Effector memory CD8-positive, alpha-beta T cell (primary cell): Measurements from ENCODE around the gene DRC7.
"Not testable (repeated sequence)": the region's sequence is repeated elsewhere in the genome, so short reads cannot be mapped to it uniquely, and the experiment has no call there.

Experiments used
- ATAC-seq: fragments of 150-1000 bp; cut with Tn5 transposase; replicated peaks from 2 replicates; pipeline ENCODE4 v1.10.0; 2021; ENCODE audit warnings: mild to moderate bottlenecking, moderate library complexity
- DNase-seq, 3 experiments: peaks; one replicate each; pipeline ENCODE4 v3.0.0; 2021
- H3K27ac Mint-ChIP-seq, 2 donors: one replicate each; pipeline ENCODE4 v1.8.0; 2022; ENCODE audit warnings: mild to moderate bottlenecking in 2 of 2, mixed read lengths in 2 of 2, moderate library complexity in 2 of 2
- H3K27me3 Mint-ChIP-seq, 2 donors: one replicate each; pipeline ENCODE4 v1.8.0; 2022; ENCODE audit warnings: mixed read lengths in 2 of 2
- H3K36me3 Mint-ChIP-seq: one replicate; pipeline ENCODE4 v1.8.0; 2022; ENCODE audit warnings: mild to moderate bottlenecking, moderate library complexity, mixed read lengths; ENCODE audit not compliant: insufficient read depth
- H3K4me1 Mint-ChIP-seq, 2 donors: one replicate each; pipeline ENCODE4 v1.8.0; 2022; ENCODE audit warnings: low read depth in 2 of 2, mixed read lengths in 2 of 2
- H3K4me3 Mint-ChIP-seq, 2 donors: one replicate each; pipeline ENCODE4 v1.8.0; 2022; ENCODE audit warnings: mild to moderate bottlenecking in 2 of 2, mixed read lengths in 2 of 2, moderate library complexity in 2 of 2
- H3K9me3 Mint-ChIP-seq, 2 donors: one replicate each; pipeline ENCODE4 v1.8.0; 2022; ENCODE audit warnings: mixed read lengths in 2 of 2

DRC7 gene

DNA sequence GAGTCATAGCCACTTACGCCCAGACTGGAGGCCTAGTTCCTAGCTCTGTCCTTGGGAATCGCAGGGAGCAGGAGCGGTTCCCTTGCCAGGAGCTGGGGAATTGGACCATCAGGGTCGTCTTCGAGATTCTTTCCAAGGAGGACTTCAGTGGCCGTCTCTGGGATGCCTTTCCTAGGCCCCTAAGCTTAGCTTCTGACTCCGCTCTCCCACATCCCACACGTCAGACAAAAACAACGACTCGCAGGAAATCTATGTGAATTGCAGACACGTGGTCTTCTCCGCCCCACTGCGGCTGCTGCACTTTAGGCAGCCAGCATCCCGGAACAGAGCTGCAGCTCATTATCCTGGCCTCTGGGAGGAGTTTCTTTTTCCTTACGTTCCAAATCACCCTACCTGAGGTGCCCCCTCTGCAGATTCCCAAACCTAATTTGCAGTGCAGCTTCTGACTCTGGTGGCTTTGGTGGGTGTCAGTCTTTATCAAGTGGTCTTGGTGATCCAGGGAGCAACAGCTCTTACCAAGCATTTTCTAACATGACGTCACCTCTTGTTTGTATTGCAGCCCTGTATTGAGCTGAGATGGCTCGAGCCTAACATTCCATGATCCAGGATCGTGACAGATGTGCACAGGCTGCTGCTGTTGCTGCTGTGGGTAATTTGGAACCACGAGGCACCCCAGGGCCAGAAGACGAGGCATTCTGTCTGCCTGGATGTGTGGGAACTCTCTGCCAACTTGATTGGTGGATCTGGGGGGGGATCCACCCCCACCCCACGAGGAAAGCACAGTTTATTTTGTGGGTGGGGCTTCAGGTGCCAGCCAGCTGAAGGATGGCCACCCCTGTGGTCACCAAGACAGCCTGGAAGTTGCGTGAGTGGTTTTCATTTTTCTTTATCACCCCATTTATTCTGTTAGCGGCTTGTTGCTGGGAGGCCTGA, 42.1 kb downstream of the DRC7 start:
- Mint-ChIP-seq H3K27ac (peak overlapping the region; percentile 94 to 95), H3K27me3 (no peaks in the 10 kb centered on the region), H3K36me3 (peaks cover 20% of the 10 kb centered on the region), H3K4me3 (peak overlapping the region; percentile 91 to 98), H3K9me3 (no peaks in the 10 kb centered on the region), H3K4me1 (peaks cover 24 to 25% of the 10 kb centered on the region in 2 donors)
- peak in 1 of 3 experiments; percentile 29 for DNase-seq
- ATAC-seq = no peak

DNA sequence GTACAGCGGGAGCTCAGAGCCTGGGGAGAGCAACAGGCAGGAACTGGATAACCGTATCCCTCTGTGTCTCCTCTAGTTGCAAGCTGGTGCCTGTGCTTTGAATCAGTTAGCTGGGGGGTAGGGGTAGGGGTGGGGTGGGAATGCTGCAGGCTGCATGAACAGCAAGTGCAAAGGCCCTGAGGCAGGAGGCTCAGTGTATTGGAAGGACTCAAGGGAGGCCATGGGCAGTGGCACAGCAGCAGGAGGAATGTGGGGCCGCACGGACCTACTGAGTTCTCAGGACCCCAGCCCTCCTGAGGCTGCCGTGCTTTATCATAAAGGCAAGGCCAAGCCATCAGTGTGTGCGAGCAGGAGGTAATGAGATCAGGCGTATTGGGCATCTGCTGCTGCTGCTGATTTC, 44.2 kb downstream of the DRC7 start:
- H3K27ac Mint-ChIP-seq = no peak overlapping the region
- no peak overlapping the region for H3K4me3 Mint-ChIP-seq

DNA sequence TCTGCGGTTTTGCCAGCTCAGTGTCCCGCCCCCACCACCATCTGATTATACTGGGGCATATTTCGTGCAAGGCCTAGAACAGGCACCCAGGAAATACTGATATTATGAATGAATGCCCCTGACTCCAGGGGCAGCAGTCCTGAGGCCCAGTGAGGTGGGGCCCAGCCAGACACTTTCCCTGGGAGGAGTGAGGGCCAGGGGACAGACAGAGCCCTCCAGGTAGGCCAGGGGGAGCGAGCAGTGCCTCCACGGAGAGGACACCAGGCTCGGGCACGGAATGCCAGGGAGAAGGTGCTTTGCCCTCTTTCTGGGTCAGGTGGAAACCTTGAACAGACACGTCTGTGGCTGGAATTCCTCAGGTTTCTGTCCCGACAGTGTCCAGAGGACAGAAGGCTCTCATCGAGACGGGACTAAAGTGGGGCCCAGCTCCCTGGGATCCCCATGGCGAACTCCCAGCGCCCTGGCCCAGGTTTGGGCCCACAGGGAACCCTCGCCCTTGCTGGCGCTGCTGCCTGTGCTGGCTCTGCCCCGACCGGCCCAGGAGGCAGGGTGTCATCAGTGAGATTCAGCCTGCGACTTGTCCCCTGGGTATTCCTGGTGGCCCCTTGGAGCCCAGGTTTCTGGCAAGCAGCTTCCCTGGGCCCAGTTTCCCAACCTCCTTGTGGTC, 45.3 kb downstream of the DRC7 start:
- DNase-seq (no peak), ATAC-seq (no peak)
- H3K4me1 Mint-ChIP-seq = peaks cover 18 to 19% of the 10 kb centered on the region in 2 donors
- H3K27ac Mint-ChIP-seq = no peak overlapping the region
- no peaks in the 10 kb centered on the region for H3K27me3 Mint-ChIP-seq
- H3K36me3 Mint-ChIP-seq = peaks cover 23% of the 10 kb centered on the region
- H3K9me3 Mint-ChIP-seq = no peaks in the 10 kb centered on the region
- H3K4me3 Mint-ChIP-seq = no peak overlapping the region

More for the DNA sequence above, 44.2 kb downstream of the DRC7 start:
- Mint-ChIP-seq H3K9me3 (no peaks in the 10 kb centered on the region), H3K4me1 (peaks cover 19 to 23% of the 10 kb centered on the region in 2 donors), H3K27me3 (no peaks in the 10 kb centered on the region), H3K36me3 (peaks cover 28% of the 10 kb centered on the region)
- ATAC-seq (no peak), DNase-seq (no peak)

DNA sequence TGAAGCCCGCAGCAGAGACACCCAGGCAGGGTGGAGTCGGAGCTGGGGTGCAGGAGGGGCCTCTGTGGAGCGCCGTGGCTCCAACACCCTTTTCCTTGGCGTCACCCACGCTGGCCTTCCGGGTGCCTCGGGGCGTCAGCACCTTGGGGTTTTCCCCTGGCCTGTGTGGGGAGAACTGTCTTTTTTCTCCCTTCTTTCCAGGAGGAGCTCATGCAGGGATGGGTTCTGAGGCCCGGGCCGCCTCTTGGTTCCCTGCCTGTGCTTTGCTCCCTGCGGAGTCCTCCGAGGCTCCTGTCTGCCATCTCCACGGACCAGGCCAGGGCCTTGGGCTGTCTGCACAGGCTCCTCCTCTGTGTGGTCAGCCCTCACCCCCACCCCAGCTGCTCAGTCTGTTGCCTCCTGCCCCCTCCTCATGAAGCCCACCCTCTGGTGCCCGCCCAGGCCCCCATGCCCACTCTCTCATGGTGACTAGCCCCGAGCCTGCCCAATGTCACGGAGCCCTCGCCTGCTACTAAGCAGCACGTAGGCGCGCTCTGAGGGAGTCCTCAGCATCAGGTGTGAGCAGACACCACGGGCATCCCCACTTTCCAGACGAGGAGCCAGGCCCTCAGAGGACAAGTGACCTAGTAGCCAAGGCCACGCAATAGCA, 45.9 kb downstream of the DRC7 start:
- ATAC-seq (no peak), DNase-seq (no peak)
- Mint-ChIP-seq H3K4me1 (peaks cover 14 to 16% of the 10 kb centered on the region in 2 donors), H3K4me3 (no peak overlapping the region), H3K27ac (no peak overlapping the region), H3K27me3 (no peaks in the 10 kb centered on the region), H3K9me3 (no peaks in the 10 kb centered on the region), H3K36me3 (peaks cover 16% of the 10 kb centered on the region)

DNA sequence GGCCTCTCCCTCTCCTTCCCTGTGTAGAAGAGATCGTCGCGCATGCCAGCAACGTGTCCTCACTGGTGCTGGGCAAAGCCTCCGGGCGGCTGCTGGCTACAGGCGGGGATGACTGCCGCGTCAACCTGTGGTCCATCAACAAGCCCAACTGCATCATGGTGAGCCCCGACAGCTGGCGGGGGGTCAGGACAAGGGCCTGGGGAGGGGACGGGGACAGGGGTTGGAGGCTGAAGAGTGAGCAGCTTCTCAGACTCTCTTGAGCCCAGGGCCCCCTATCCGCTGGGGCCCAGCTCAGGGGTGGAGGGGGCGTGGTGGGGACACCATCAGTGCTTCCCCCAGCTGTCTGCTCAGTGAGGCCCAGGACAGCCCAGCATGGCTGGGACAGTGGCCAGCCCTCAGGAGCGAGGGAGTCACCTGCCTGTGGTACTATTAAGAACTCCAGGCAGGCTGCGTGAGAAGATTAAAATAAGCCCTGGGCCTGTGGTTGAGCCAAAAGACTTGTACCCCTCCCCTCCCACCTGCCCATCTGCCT, 47.1 kb downstream of the DRC7 start:
- H3K36me3 Mint-ChIP-seq = peaks cover 10% of the 10 kb centered on the region
- H3K9me3 Mint-ChIP-seq = no peaks in the 10 kb centered on the region
- peaks cover 5 to 6% of the 10 kb centered on the region in 2 donors for H3K4me1 Mint-ChIP-seq
- H3K4me3 Mint-ChIP-seq = no peak overlapping the region
- DNase-seq = no peak
- peak overlapping the region in 1 of 2 donors; percentile 16 for H3K27ac Mint-ChIP-seq
- ATAC-seq = no peak
- H3K27me3 Mint-ChIP-seq = no peaks in the 10 kb centered on the region

DNA sequence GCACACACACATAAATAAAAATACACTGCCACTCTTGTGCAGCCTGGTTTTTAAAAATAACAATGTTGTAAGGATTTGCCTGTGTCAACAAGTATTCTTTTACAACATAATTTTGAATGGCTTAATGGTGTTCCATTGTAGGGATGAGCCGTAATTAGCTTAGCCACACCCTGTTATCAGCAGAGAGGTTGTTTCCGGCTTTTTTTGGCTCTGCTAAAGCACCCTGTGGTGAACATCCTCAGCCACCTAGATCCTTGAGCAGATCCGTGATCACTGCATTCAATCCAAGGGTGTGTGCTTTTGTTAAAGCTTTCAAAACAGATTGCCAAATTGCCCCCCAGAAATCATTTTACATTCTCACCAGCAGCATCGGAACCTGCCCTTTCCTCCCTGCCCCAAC, 47.9 kb downstream of the DRC7 start:
- H3K4me3 Mint-ChIP-seq = no peak overlapping the region
- peaks cover 10% of the 10 kb centered on the region for H3K36me3 Mint-ChIP-seq
- H3K27me3 Mint-ChIP-seq = no peaks in the 10 kb centered on the region
- H3K9me3 Mint-ChIP-seq = no peaks in the 10 kb centered on the region
- peaks cover 0 to 2% of the 10 kb centered on the region in 2 donors for H3K4me1 Mint-ChIP-seq
- no peak overlapping the region for H3K27ac Mint-ChIP-seq
- DNase-seq = no peak
- ATAC-seq = no peak

DNA sequence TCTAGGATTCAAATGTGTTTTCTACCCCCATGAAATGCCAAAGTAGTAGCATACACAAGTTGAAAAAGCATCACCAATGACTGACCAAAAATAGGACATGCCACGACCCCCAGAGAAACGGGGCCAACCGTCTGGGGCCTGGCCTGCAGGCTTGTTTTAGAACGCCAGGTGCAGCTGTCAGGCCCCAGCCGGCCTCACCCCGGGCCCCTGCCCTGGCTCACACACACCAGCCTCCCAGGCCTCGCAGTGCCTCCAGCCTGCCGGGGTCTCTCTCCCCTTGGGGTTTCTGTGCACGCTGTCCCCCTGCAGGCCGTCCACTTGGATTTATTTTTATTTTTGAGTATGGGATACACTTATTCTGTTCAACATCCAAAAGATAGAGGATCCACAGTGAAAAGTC, 48.9 kb downstream of the DRC7 start:
- Mint-ChIP-seq H3K9me3 (no peaks in the 10 kb centered on the region), H3K36me3 (peaks cover 10% of the 10 kb centered on the region), H3K4me1 (peaks cover 0 to 2% of the 10 kb centered on the region in 2 donors), H3K4me3 (no peak overlapping the region), H3K27me3 (no peaks in the 10 kb centered on the region), H3K27ac (peak overlapping the region in 1 of 2 donors; percentile 65)
- ATAC-seq (no peak), DNase-seq (no peak)

DNA sequence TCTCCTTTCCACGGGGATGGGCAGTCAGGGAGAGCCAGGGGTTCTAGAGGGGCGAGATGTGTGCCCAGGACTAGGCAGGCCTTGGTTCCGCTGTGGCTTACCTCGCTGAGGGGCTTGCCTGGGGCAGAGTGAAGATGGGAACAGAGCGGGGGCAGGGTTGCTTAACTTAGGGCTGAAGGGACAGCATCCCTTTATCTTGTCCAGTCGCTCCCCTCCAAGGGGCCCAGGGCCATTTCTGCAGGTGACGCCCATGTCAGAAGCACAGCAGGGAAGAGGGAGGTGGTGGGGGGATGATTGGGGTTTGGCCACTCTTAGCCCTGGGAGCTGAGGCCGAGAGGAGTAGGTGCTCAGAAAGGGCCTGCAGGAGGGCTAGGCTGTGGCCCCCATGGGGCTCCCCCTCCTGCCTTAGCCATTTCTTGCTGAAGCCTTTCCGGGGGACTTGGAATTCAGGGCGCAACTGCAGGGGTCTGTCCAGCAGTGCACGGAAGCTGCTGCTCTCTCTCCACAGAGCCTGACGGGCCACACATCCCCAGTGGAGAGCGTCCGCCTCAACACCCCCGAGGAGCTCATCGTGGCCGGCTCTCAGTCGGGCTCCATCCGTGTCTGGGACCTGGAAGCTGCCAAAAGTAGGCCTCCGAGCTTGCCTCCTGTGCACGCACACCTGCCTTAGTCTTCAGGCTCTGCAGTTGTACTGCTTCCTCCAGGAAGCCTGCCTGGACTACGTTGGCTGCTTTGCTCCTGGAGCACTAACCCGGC, 49.5 kb downstream of the DRC7 start:
- Mint-ChIP-seq H3K36me3 (peaks cover 10% of the 10 kb centered on the region), H3K27ac (peak overlapping the region in 1 of 2 donors; percentile 65), H3K4me3 (no peak overlapping the region), H3K9me3 (no peaks in the 10 kb centered on the region), H3K27me3 (no peaks in the 10 kb centered on the region), H3K4me1 (no peaks in the 10 kb centered on the region)
- ATAC-seq (no peak), DNase-seq (no peak)

DNA sequence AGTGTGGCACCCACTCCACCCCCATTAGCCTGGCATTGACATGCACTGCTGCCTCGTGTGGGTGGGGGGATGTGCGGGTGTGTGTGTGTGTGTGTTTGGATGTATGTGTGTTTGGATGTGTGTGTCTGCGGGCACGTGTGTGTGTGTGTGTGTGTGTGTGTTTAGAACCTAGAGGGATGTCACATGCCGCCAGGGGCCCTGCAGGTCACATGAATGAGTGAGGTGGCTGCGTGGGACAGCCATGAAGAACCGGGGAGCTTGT, 50.0 kb downstream of the DRC7 start:
- Mint-ChIP-seq H3K36me3 (peaks cover 10% of the 10 kb centered on the region), H3K27ac (no peak overlapping the region), H3K27me3 (no peaks in the 10 kb centered on the region), H3K4me3 (no peak overlapping the region), H3K9me3 (no peaks in the 10 kb centered on the region), H3K4me1 (no peaks in the 10 kb centered on the region)
- no peak for ATAC-seq
- no peak for DNase-seq

DNA sequence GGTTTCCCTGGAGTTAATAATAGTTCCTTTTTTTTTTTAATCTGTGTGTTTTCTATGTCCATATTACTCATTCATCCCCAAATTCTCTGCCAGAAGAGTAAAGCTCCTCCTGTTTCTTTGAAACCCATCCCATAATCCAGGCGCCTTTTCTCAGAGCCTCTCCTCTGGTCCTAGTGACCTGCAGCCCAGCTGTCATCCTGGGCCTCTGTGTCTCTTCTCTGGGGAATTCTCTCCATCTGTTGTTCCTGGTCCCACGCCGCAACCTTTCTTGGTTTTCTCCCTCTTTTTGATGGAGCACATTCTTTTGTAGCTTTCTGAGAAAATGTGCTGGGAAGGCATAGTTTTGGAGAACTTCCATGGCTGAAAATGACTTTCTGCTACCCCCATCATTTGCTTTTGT, 51.2 kb downstream of the DRC7 start:
- peaks cover 3 to 7% of the 10 kb centered on the region in 2 donors for H3K4me1 Mint-ChIP-seq
- H3K27me3 Mint-ChIP-seq = no peaks in the 10 kb centered on the region
- H3K4me3 Mint-ChIP-seq = no peak overlapping the region
- H3K9me3 Mint-ChIP-seq = no peaks in the 10 kb centered on the region
- peak overlapping the region; percentile 9 to 17 for H3K27ac Mint-ChIP-seq
- no peak for DNase-seq
- peaks cover 14% of the 10 kb centered on the region for H3K36me3 Mint-ChIP-seq
- ATAC-seq = no peak

DNA sequence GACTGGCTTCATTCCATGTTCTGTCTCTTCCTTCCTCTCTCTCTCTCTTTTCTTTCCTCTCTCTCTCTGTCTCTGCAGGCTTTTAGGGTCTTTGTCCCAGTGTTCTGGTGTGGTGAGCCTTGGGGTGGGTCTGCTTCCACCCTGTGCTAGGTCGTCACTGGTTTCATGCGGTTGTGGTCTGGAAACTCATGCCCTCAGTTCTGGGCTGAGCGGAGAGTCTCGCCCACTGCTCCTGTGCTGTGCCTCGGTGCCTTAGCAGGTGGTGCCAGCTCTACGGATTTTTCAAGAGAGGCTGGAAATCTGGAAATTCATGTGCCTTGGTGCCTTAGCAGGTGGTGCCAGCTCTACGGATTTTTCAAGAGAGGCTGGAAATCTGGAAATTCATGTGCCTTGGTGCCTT, 51.7 kb downstream of the DRC7 start:
- peak overlapping the region in 1 of 2 donors; percentile 17 for H3K27ac Mint-ChIP-seq
- not testable (repeated sequence) for DNase-seq, H3K9me3 Mint-ChIP-seq, ATAC-seq, H3K27me3 Mint-ChIP-seq, H3K4me3 Mint-ChIP-seq
- H3K4me1 Mint-ChIP-seq = peaks cover 8 to 11% of the 10 kb centered on the region in 2 donors
- H3K36me3 Mint-ChIP-seq = peaks cover 14% of the 10 kb centered on the region

DNA sequence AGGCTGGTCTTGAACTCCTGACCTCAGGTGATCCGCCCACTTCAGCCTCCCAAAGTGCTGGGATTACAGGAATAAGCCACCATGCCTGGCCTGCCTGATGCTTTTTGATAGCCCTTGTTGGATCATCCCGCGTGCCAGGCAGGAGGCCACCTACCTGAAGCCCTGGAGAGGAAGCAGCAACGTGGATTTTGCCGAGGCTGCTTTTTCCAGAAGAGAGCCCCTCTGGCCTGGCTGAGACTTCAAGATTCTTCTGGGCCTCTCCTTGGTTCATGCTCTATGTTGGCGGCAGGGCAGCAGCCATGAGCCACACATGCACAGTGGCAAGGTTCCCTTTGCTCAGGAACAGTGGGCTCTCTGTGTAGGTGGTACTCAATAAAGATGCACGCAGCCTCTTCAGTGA, 52.5 kb downstream of the DRC7 start:
- DNase-seq = no peak
- H3K27me3 Mint-ChIP-seq = no peaks in the 10 kb centered on the region
- no peak for ATAC-seq
- peaks cover 8 to 12% of the 10 kb centered on the region in 2 donors for H3K4me1 Mint-ChIP-seq
- H3K4me3 Mint-ChIP-seq = no peak overlapping the region
- peaks cover 14% of the 10 kb centered on the region for H3K36me3 Mint-ChIP-seq
- H3K27ac Mint-ChIP-seq = no peak overlapping the region
- no peaks in the 10 kb centered on the region for H3K9me3 Mint-ChIP-seq

DNA sequence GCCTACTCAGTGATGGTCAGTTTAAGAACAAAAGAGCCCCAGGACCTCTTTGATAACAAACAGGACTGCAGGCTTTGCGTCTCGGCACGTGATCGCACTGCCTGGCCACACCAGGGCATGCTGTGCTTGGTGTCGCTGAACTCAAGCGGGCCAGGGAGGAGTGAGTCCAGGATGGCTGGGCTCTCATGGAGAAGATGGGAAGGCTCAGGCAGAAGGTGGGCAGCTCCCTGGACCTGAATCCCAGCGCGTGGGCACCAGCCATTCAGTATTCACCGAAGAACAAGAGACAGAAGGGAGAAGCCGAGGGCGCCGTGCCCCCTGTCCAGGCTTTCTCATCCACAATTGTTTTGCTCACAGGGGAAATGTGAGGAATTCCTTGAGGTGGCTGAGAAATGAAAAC, 52.9 kb downstream of the DRC7 start:
- Mint-ChIP-seq H3K4me1 (peaks cover 8 to 12% of the 10 kb centered on the region in 2 donors), H3K4me3 (no peak overlapping the region), H3K27me3 (no peaks in the 10 kb centered on the region), H3K36me3 (peaks cover 16% of the 10 kb centered on the region), H3K27ac (no peak overlapping the region), H3K9me3 (no peaks in the 10 kb centered on the region)
- DNase-seq (no peak), ATAC-seq (no peak)
